ENCODE measurements around the gene MED13L. TPM values are rescaled to one million over a fixed set of nuclear protein-coding genes. Genes with fewer than 3 reads are reported as not detected.

MED13L gene
- total RNA-seq, 1 donor from 2014 or later = 89.0 TPM

GRCh38 chr12:116138781-116139180 is 138.7 kb downstream of the MED13L start:
- Mint-ChIP-seq H3K27ac (ENCODE audit: unreplicated experiment) (no peak overlapping the region), H3K27me3 (ENCODE audit: low read depth) (no peaks in the 10 kb centered on the region), H3K9me3 (no peaks in the 10 kb centered on the region), H3K36me3 (ENCODE audit: low read depth) (no peaks in the 10 kb centered on the region), H3K4me1 (peaks cover 39% of the 10 kb centered on the region), H3K4me3 (no peak overlapping the region)
- no peak for DNase-seq (ENCODE audit: low read depth, low spot score)
- TF ChIP-seq, protein P1, sequence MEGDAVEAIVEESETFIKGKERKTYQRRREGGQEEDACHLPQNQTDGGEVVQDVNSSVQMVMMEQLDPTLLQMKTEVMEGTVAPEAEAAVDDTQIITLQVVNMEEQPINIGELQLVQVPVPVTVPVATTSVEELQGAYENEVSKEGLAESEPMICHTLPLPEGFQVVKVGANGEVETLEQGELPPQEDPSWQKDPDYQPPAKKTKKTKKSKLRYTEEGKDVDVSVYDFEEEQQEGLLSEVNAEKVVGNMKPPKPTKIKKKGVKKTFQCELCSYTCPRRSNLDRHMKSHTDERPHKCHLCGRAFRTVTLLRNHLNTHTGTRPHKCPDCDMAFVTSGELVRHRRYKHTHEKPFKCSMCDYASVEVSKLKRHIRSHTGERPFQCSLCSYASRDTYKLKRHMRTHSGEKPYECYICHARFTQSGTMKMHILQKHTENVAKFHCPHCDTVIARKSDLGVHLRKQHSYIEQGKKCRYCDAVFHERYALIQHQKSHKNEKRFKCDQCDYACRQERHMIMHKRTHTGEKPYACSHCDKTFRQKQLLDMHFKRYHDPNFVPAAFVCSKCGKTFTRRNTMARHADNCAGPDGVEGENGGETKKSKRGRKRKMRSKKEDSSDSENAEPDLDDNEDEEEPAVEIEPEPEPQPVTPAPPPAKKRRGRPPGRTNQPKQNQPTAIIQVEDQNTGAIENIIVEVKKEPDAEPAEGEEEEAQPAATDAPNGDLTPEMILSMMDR (conservative IDR thresholded peaks at IDR 0.05) = no peak

DNA sequence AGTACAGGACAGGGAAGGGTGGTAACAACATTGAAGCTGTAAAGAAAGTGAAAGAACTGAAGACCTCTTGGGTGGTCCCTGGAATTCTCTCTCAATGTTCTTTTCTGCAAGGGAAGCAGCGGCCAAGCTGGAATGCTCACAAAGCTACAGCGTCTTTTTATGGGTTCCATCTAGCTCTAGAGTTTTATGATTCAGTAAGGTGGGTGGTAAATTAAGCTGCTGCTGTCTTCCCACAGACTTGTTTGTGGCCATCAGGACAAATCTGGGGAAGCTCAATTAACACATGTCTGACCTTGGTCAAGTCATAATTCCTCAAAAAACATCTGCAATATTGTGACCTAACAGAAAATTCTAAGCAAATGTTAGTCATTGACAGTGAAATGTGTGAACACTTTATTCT is 139.1 kb downstream of the MED13L start:
- TF ChIP-seq, protein P1 (conservative IDR thresholded peaks at IDR 0.05) = no peak
- H3K4me3 Mint-ChIP-seq = no peak overlapping the region
- no peak for DNase-seq (ENCODE audit: low read depth, low spot score)
- peaks cover 39% of the 10 kb centered on the region for H3K4me1 Mint-ChIP-seq
- H3K27ac Mint-ChIP-seq (ENCODE audit: unreplicated experiment) = no peak overlapping the region
- H3K9me3 Mint-ChIP-seq = no peaks in the 10 kb centered on the region
- no peaks in the 10 kb centered on the region for H3K36me3 Mint-ChIP-seq (ENCODE audit: low read depth)
- H3K27me3 Mint-ChIP-seq (ENCODE audit: low read depth) = no peaks in the 10 kb centered on the region

DNA sequence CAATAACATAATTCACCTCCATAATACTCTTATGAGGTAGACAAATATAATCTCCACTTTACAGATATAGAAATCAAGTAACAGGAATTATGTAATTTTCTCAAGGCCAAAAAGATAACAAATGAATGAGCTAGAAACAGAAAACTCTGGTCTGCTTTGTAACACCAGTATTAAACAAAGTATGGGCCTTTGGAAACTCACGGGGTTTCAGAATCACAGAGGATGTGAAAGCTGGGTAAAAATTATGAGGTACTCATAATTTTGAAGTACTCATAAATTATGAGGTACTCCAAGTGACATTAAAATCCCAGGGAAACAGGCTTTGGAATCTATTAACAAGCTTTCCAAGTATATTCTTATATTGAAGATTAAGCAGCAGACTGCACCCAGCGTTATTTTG is 140.2 kb downstream of the MED13L start:
- Mint-ChIP-seq H3K36me3 (ENCODE audit: low read depth) (no peaks in the 10 kb centered on the region), H3K27ac (ENCODE audit: unreplicated experiment) (no peak overlapping the region)

GRCh38 chr12:116136340-116136739 is 141.2 kb downstream of the MED13L start:
- Mint-ChIP-seq H3K27ac (ENCODE audit: unreplicated experiment) (no peak overlapping the region), H3K27me3 (ENCODE audit: low read depth) (no peaks in the 10 kb centered on the region), H3K4me1 (peaks cover 44% of the 10 kb centered on the region), H3K4me3 (no peak overlapping the region), H3K9me3 (no peaks in the 10 kb centered on the region), H3K36me3 (ENCODE audit: low read depth) (no peaks in the 10 kb centered on the region)
- no peak for DNase-seq (ENCODE audit: low read depth, low spot score)
- TF ChIP-seq, protein P1 (conservative IDR thresholded peaks at IDR 0.05) = no peak

More for the DNA sequence above, 140.2 kb downstream of the MED13L start:
- Mint-ChIP-seq H3K9me3 (no peaks in the 10 kb centered on the region), H3K4me3 (no peak overlapping the region), H3K4me1 (peaks cover 48% of the 10 kb centered on the region), H3K27me3 (ENCODE audit: low read depth) (no peaks in the 10 kb centered on the region)
- TF ChIP-seq, protein P1 (conservative IDR thresholded peaks at IDR 0.05) = no peak
- no peak for DNase-seq (ENCODE audit: low read depth, low spot score)

DNA sequence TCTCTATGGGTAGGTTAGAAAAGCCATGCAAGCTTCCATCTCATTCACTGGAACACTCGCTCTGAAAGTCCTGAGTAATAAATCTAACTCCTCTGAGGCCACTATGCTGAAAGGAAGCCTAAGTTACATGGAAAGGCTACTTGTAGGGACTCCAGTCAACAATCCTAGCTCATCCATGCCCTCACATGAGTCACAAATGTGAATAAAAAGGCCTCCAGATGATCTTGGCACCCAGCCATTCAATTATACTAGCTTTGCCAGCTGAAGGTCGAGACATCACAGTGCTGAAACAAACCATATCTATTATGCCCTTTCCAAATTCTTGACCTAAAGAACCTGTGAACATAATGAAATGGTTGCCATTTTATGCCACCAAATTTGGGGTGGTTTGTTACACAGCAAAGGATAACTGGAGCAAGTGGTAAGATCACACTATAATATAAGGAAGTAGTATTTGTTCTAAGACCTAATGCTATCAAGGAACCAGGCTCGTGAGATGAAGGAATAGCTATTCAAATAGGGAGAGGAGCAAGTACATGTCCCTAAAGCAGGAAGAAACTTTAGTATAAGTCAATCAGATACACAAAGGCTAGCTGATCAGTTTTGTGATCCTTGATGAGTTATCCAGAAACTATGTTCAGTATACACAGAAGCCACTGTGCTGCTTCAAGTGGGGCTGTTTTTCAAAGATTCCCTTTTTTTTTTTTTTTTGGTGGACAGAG is 142.1 kb downstream of the MED13L start:
- H3K9me3 Mint-ChIP-seq = no peaks in the 10 kb centered on the region
- no peak overlapping the region for H3K27ac Mint-ChIP-seq (ENCODE audit: unreplicated experiment)
- H3K4me3 Mint-ChIP-seq = no peak overlapping the region
- no peak for DNase-seq (ENCODE audit: low read depth, low spot score)
- H3K4me1 Mint-ChIP-seq = peaks cover 53% of the 10 kb centered on the region
- H3K36me3 Mint-ChIP-seq (ENCODE audit: low read depth) = no peaks in the 10 kb centered on the region
- no peaks in the 10 kb centered on the region for H3K27me3 Mint-ChIP-seq (ENCODE audit: low read depth)
- TF ChIP-seq, protein P1 (conservative IDR thresholded peaks at IDR 0.05) = no peak

Data from neural crest cell (in vitro differentiated cells).